Ecto neural progenitor cell (in vitro differentiated cells): ENCODE measurements around the gene GRB7.
"Not testable (repeated sequence)": the region's sequence is repeated elsewhere in the genome, so short reads cannot be mapped to it uniquely, and the experiment has no call there.

Experiments used
- DNase-seq: peaks from one replicate; pipeline ENCODE4 v3.0.0-alpha.2; 2018; ENCODE audit warnings: low spot score

GRB7 gene

DNA sequence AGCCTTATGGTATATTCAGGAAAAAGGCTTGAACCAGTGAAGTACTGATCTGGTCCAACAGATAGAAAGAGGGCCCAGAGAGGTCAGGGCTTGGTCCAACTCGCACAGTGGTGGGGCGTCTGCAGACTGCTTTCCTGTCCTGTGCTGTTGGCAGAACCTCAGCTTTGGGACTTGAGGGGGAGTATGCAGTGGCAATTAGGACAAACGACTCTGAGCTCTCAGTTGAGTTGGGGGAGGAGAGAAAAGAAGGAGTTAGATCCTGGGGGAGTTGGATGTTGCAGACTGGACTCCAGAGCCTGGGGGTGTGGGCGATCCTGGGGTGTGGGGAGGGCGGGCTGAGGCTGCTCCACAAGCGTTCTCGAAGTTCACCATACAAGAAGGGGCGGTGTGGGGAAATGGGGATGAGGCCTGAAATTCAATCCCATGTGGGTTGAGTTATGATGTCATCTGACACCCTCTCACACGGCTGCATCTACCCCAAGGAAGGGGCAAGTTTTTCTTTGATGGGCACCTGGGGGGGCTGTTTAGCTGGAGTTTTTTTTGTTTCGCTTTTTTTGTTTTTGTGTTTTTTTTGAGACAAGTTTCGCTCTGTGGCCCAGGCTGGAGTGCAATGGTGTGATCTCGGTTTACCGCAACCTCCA, 14.6 kb downstream of the GRB7 start:
- DNase-seq = no peak

DNA sequence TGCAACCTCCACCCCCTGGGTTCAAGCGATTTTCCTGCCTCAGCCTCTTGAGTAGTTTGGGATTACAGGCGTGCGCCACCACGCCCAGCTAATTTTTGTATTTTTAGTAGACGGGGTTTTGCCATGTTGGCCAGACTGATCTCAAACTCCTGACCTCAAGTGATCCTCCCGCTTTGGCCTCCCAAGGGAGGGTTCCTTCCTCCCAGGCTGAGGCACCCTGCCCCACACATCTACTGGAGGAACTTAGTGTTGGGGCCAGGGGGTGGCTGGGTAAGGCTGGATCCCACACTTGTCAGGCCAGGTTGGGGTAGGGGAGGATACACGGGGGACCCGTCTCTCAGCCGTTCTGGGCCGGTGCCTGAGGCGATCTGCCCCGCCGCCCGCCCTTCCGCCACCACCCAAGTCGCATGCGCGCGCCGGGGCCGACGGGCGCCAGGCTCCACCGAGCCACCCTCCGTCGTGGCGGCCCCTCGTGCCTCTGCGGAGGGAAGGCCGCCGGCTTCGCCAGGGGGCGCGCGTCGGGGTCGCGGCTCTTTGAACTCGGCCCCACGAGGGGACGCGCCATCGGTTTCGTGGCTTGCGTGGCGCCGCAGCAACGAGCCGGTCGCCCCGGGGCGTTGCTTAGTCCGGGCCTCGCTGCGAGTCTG, 15.9 kb downstream of the GRB7 start:
- no peak for DNase-seq

GRCh38 chr17:39754161-39754957, 16.6 kb downstream of the GRB7 start:
- peak; percentile 96 for DNase-seq

- DNase-seq = no peak
Measured at GRCh38 chr17:39754958-39755553, 17.3 kb downstream of the GRB7 start.

GRCh38 chr17:39755554-39756379, 18.0 kb downstream of the GRB7 start:
- peak; percentile 55 for DNase-seq

DNA sequence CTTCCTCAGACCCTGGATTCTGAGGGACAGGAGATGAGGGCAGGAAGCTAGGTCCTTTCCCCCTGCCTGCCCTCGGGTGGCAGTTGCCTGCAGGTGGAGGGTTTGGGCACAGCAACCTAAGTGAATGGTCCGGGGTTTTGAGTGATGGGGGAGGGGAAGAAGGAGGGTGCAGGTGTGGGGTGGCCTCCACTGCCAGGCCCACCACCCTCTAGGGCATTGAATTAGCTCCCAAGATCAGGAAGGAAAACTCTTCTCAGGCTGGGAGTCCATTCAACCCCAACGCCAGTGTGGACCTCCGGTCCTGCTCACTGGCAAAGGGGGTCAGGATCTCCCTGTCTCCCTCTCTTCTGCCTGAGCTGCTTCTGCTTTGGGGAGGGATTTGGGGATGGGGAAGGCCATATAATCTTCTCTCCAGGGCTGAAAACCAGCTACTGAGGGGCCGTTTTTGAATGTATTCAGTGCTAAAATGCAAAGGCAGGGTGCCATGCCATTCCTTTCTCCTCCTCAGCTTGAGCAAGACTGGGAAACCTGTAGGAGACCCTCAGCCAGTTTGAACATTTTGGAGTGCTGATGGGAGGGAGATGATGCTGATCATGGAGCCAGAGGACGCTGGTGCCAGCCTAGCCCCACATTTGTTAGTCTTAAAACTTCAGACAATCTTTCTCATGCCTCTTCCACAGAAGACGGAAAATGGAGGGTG, 18.8 kb downstream of the GRB7 start:
- DNase-seq = no peak

DNA sequence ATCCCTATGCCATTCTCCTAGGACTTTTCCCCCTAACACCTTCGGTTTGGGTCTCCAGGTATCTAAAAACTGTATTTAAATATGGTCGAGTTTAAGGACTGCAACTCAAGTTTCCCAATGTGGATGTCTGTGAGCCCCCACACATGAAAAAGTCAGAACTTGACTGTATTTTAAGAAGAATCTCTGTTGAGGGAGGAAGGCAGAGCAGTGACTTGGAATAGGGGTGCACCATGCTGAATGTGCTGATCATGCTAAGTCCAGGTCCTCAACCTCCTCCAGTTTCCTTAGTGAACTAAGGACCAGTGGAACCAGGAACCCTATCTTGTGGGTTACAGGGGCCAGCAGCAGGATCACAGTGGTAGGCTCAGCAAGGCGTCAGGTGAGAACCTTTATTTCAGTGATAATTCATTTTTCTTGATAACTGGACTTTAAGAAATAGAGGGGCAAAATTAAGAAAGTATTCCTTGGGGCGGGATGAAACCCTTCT, 19.5 kb downstream of the GRB7 start:
- DNase-seq = no peak

GRCh38 chr17:39757931-39758873, 20.5 kb downstream of the GRB7 start:
- DNase-seq = no peak

- no peak for DNase-seq
Measured at GRCh38 chr17:39759204-39759603, 21.5 kb downstream of the GRB7 start.

DNA sequence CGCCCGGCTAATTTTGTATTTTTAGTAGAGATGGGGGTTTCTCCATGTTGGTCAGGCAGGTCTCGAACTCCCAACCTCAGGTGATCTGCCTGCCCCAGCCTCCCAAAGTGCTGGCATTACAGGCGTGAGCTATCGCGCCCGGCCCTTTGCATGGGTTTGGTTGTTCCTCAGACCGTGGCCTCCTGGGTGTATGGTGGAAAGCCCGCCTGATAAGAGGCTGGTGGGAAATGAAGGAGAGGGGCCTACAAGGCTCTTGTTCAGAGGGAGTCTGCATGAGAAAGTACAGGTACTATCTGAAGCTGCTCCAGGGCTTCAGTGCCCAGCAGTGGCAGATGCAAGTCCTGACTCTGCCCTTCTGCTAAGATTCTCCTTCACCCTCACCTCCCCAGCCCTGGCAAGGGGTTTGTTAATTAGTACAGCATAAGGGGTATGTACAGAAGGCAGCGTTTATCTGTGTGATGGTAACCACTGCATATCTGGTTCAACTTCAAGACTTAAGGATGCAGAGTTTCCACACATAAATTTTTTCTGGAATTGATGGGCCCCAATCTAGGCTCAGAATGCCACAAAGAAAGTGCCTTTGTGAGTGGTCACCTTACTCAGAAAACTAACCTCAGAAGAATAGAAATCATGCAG, 24.2 kb downstream of the GRB7 start:
- DNase-seq = no peak

DNA sequence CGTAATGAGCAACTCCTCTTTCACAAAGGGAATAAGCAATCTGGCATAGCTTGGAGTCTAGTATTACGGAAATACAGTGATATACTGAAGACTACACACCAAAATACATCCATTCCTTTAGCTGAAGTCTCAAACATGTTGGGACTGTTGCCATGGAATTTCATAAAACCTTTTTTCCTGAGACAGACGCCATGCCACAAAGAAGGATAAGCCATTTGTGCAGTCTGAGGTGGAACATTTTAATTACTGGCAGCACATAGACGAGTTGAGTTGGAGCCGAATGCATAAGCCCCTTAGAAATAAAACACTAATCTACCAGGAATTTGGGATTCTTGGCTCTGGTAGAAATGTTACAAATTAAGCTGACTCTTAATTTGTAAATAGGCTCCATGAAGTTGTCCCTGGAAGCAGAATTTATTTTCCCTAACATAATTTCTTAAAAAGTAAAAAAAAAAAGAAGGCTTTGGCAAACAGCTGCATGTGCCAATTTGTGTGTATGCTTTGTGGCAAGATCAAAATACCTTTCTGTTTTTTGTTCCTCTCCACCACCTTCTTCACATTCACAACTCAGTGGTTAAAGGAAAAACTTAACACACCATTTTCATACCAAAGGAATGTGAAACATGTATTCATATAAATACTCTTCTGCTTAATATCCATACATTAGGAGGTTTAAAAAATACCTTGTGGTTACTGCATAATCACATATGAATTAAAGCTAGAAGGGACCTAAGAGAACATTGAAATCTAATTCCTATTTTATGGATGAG, 25.5 kb downstream of the GRB7 start:
- no peak for DNase-seq

GRCh38 chr17:39764171-39764570, 26.4 kb downstream of the GRB7 start:
- DNase-seq = not testable (repeated sequence)

GRCh38 chr17:39765175-39765574, 27.4 kb downstream of the GRB7 start:
- no peak for DNase-seq

DNA sequence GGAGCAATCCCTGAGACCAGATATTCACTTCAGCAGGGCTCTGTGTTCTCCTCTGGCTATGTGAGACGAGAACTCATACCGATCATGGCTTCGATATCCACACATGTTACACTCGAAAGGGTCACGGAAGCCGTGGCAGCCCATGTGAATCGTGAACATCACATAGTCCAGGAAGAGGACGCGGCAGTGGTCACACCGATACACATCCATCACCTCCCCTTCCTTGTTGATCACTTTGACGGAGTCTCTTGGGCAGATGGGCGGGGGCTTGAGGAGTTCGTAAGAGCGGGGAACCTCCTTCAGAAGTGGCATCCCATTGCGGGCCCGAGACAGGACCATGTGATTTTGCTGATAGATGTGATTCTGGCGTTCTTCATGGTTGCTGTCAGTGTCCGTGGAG, 28.0 kb downstream of the GRB7 start:
- DNase-seq = no peak

- no peak for DNase-seq
Measured at GRCh38 chr17:39767147-39767546, 29.4 kb downstream of the GRB7 start.

- DNase-seq = no peak
Measured at GRCh38 chr17:39769974-39770587, 32.3 kb downstream of the GRB7 start.

- no peak for DNase-seq
Measured at GRCh38 chr17:39772415-39772814, 34.7 kb downstream of the GRB7 start.
